ENCODE data around the gene RSPH10B2.
"Not testable (repeated sequence)": the region's sequence is repeated elsewhere in the genome, so short reads cannot be mapped to it uniquely, and the experiment has no call there.

RSPH10B2 gene

GRCh38 chr7:6753964-6754363 is at the start of gene RSPH10B2:
RSPH10B2 (plus strand) TSS chr7:6754103; CDS start chr7:6757678, 3,575 bp downstream.
- DNase-seq, result not testable (repeated sequence)

- DNase-seq, result peak; percentile 40
Observed at GRCh38 chr7:6705959-6706665, 47.8 kb upstream of the RSPH10B2 start.

GRCh38 chr7:6706666-6707407 is 47.1 kb upstream of the RSPH10B2 start, which contains the start of gene ZNF12:
ZNF12 (minus strand) TSS chr7:6706947; CDS start chr7:6705173, 1,774 bp downstream.
- DNase-seq, result peak; percentile 97

GRCh38 chr7:6708304-6708703 is 45.6 kb upstream of the RSPH10B2 start:
- no peak for DNase-seq

GRCh38 chr7:6709808-6710207 is 44.1 kb upstream of the RSPH10B2 start:
- peak; percentile 22 for DNase-seq

- DNase-seq, result no peak
Observed at GRCh38 chr7:6714360-6714759, 39.5 kb upstream of the RSPH10B2 start.

GRCh38 chr7:6715898-6716297 is 38.0 kb upstream of the RSPH10B2 start:
- not testable (repeated sequence) for DNase-seq

GRCh38 chr7:6718124-6718523 is 35.8 kb upstream of the RSPH10B2 start:
- no peak for DNase-seq

- not testable (repeated sequence) for DNase-seq
Observed at GRCh38 chr7:6724351-6724750, 29.6 kb upstream of the RSPH10B2 start.

- no peak for DNase-seq
Observed at GRCh38 chr7:6725003-6725402, 28.9 kb upstream of the RSPH10B2 start.

- DNase-seq, result not testable (repeated sequence)
Observed at GRCh38 chr7:6726341-6726740, 27.6 kb upstream of the RSPH10B2 start.

- no peak for DNase-seq
Observed at GRCh38 chr7:6727663-6728062, 26.2 kb upstream of the RSPH10B2 start.

- not testable (repeated sequence) for DNase-seq
Observed at GRCh38 chr7:6728893-6729491, 24.9 kb upstream of the RSPH10B2 start.

GRCh38 chr7:6729492-6730342 is 24.2 kb upstream of the RSPH10B2 start:
- peak; percentile 91 for DNase-seq

- DNase-seq, result no peak
Observed at GRCh38 chr7:6730343-6730633, 23.6 kb upstream of the RSPH10B2 start.

GRCh38 chr7:6738415-6738814 is 15.5 kb upstream of the RSPH10B2 start:
- not testable (repeated sequence) for DNase-seq

GRCh38 chr7:6744410-6745100 is 9.3 kb upstream of the RSPH10B2 start:
- not testable (repeated sequence) for DNase-seq

- not testable (repeated sequence) for DNase-seq
Observed at GRCh38 chr7:6749335-6749734, 4.6 kb upstream of the RSPH10B2 start.

- not testable (repeated sequence) for DNase-seq
Observed at GRCh38 chr7:6750173-6750572, 3.7 kb upstream of the RSPH10B2 start.

- not testable (repeated sequence) for DNase-seq
Observed at GRCh38 chr7:6761186-6761585, 7.3 kb downstream of the RSPH10B2 start.

- not testable (repeated sequence) for DNase-seq
Observed at GRCh38 chr7:6781581-6781980, 27.7 kb downstream of the RSPH10B2 start.

- not testable (repeated sequence) for DNase-seq
Observed at GRCh38 chr7:6789353-6789752, 35.5 kb downstream of the RSPH10B2 start.

Data from stimulated activated CD4-positive, alpha-beta T cell treated with anti-CD3 and anti-CD28 coated beads, Interleukin-15, amount 100 ng/mL, for 24 hours (primary cell).